Frontal cortex (tissue), 4 donors: Measurements from ENCODE around the gene OXSM. TPM values are rescaled to one million over a fixed set of nuclear protein-coding genes. Genes with fewer than 3 reads are reported as not detected.

Experiments used
- DNase-seq, 2 donors: peaks; one replicate each; pipeline ENCODE4 v3.0.0; 2012; ENCODE audit warnings: low spot score in 2 of 2
- FAIRE-seq: peaks from 2 replicates; lab custom pipeline; 2012; peaks lifted over from hg19 to GRCh38; lab: Jason Lieb, UNC
- total RNA-seq: library from RNA; depleted of rRNA; stranded (reverse); fragments of >200 nt; gene quantifications from one replicate; pipeline ENCODE4 v1.2.3, GENCODE V29; 2014
- donor health status: control.
- donor health status: control.
- donor health status: control.

OXSM gene
- total RNA-seq, 1 donor from 2014 or later, result 10.6 TPM

DNA sequence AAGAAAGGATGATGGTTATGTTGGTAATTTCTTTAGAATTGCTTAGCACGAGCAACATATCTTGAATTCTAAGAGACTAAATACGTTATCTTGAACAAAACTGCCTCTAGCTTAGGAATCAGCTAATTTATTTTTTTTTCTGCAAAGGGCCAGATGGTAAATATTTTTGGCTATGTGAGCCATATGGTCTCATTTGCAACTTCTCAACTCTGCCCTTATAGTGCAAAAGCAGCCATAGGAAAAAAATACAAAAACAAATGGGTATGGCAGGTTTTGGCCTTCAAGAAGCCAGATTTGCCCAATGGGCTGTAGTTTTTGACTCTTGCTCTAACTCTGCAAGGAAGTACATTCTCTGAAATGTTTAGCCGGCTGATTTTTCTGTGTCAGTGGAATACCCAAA lies 11.9 kb downstream of the OXSM start:
- FAIRE-seq (no peak), DNase-seq (no peak)

- no peak for FAIRE-seq
Observed at GRCh38 chr3:25803833-25804232, 13.9 kb downstream of the OXSM start.

GRCh38 chr3:25804676-25805075 lies 14.8 kb downstream of the OXSM start:
- FAIRE-seq (no peak), DNase-seq (no peak)

More at GRCh38 chr3:25803833-25804232, 13.9 kb downstream of the OXSM start:
- DNase-seq, result no peak

- FAIRE-seq, result no peak
Observed at GRCh38 chr3:25812644-25813043, 22.8 kb downstream of the OXSM start.

DNA sequence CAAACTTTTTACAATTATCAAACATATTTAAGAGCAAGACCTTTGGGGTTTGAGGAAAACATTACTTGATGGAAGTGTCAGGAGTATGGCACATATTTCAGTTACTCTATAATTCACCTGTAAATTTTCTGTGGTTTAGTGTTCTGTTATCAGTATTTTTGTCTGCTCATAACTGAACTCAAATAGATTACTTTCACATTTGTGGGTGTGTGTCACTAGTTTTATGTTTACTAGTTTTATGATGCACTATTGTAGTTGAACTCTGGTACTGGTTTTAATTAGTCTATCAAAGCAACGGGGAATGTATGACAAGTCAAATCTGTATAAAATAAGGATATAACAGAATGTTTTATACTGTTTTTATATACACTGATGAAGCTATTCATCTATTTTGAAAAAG lies 27.2 kb downstream of the OXSM start:
- DNase-seq (no peak), FAIRE-seq (no peak)

More at GRCh38 chr3:25812644-25813043, 22.8 kb downstream of the OXSM start:
- DNase-seq, result no peak

- no peak for FAIRE-seq
- DNase-seq, result no peak
Observed at GRCh38 chr3:25817638-25818037, 27.7 kb downstream of the OXSM start.

GRCh38 chr3:25818335-25818734 lies 28.4 kb downstream of the OXSM start:
- FAIRE-seq, result no peak
- no peak for DNase-seq

DNA sequence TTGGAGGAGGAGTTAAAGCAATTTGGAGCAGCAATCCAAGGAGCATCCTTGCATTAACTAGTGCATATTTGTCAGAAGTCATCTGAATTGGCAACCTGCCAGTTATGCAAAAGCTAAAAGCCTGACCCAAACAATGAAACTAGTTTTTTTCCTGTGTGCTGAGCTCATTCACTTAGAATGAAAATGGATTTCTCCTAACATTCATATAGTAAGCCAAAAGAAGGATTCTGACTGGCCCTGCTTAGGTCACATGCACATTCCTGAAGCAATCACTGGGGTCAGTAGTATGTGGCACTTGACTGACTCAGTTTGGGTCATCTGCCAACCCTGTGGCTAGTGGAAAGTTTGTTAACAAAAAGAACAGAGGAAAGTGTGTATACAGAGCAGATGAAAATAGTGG lies 30.5 kb downstream of the OXSM start:
- FAIRE-seq (no peak), DNase-seq (no peak)

GRCh38 chr3:25820816-25821486 lies 31.1 kb downstream of the OXSM start:
- DNase-seq, result no peak
- FAIRE-seq, result no peak

- FAIRE-seq (no peak), DNase-seq (no peak)
Observed at GRCh38 chr3:25821746-25822573, 32.1 kb downstream of the OXSM start.

DNA sequence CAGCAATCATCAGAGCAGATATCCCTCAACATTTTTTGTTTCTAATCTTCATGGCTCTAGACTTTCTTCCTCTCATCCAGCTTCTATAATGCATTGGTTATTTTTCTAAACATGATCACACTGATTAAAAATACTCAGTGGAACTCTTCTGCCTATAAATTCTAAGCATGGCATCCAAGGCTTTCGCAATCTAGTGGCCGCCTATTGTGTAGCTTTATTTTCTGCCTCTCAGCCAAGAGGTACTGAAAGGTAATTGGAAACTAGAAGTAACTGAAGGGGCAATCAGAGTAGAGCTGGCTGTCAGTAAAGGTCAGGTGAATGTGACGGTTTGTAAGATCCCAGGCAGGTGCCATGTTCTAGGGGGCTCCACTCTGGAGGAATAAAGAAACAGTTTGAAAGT lies 33.4 kb downstream of the OXSM start:
- no peak for DNase-seq
- no peak for FAIRE-seq

- no peak for FAIRE-seq
- no peak for DNase-seq
Observed at GRCh38 chr3:25826510-25826909, 36.6 kb downstream of the OXSM start.

DNA sequence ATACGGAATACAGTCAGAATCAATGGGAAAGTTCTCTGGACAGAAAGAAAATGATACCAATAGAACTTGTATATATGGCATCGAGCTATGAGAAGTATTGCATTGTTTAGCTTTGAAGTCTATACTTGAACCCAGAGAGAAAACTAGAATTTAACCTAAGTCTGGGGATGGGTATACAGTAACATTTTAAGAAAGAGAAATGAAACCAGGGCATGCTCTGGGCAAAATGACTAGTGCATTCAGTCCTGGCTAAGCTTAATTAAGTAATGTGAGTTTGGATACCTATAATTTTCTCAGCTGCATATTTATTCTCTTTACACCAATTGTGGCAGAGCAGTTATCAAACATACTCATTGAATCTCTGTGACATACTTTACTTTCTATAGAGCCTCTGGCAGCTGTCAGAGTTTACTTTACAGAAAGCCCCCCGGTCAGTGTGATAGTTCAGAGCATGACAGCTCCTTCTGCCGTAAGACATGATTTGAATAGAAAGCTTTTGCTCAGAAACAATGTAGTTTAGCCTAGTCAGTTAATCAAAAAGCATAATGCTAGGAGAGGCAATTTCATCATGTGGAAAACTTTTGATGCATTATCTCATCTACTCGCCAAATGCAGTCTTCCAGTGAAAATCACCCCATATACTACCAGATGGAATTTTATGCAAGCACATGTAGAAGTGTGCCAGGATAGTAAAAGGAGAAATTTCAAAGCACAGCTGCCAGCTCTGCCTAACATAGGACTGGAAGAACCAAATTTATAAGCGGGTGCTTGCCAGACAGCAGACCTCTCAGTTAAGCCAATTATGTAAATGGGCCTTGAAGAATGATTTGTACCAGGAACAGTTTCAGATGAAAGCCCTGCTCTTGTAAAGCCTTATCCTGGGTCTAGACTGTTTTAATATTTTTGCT lies 40.7 kb downstream of the OXSM start:
- DNase-seq, result no peak
- no peak for FAIRE-seq

DNA sequence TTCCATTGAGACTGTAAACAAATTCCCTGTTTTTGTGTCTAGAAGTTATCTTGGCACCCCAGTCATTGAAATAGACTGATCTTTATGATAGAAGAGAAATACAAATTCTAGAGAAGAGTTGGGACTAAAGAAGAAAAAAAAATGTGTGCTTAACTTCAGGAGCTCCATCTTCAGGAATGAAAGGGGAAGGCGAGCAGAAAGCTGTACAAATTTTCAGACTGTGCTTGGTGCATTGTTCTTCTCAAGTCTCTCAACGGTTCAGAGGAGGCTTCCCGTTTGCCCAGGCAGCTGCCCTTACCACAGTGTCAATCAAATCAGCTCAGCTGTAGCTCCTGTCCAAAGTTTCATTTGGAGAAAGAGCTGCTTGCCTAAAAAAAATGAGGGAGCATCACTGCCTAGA lies 41.7 kb downstream of the OXSM start:
- FAIRE-seq (no peak), DNase-seq (no peak)

DNA sequence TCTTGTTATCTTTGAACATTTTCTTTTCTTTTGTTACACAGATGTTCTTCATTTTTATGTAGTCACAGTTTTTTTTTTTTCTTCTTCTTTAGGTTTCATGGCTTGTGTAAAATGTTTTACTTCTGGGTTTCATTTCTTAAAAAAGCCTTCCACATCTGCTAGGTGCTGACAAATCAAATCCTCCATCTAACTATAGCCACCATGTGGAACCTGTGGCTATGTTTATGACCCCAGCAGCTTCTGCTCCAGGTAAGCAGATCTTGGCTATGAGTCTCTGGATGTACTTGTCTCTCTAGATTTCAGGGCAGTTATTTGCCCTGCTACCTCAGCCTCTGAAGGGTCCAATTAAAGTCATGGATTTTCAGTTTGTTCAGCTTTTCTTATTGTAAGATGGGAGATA lies 44.5 kb downstream of the OXSM start:
- no peak for FAIRE-seq
- no peak for DNase-seq

GRCh38 chr3:25836579-25836978 lies 46.7 kb downstream of the OXSM start:
- DNase-seq, result no peak
- FAIRE-seq, result no peak

DNA sequence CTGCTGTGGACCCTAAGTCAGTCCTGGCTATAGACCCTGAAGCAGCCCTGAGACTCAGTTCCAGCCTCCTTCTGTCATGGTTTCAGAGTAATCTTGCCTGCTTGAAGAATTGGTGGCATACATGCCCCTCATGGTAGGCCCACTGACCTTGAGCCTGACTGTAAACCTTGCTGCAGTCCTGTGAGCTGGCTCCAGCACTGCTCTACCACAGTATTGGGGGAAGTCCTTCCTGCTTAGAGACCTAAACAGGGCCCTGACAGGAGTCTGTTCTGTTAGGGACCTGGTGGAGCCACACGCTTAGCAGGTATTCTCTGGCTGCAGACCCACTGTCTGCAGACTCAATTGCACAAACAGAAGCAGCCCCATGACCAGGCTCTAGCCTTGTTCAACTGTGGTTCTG lies 47.1 kb downstream of the OXSM start:
- no peak for DNase-seq
- no peak for FAIRE-seq

DNA sequence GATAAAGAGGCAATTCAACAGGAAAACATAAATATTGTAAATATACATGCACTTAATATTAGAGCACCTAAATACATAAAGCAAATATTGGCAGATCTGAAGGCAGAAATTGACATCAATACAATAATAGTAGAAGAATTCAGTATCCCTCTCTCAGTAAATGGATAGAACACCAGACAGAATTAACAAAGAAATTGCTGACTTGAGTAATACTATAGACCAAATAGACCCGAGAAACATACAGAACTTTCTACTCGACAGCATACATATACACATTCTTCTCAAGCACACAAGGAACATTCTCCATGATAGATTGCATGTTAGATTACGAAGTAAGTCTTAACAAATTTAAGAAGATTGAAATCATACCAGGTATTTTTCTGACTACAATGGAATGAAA lies 50.2 kb downstream of the OXSM start:
- no peak for DNase-seq
- no peak for FAIRE-seq

DNA sequence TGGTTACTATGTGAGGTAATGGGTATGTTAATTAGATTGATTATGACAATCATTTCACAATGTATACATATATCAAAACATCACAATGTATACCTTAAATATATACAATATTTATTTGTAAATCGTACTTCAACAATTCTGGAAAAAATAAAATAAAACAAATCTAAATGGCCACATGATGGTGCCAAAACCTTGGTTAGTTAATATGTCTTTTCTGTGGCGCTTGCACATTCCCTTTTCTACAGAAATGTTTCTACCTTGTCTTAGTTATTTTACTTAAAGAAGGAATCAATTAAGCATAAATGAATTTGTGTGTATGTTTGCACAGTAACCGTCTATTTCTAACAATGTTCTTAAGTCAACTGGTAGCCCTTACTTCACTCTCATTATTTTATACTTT lies 53.4 kb downstream of the OXSM start:
- FAIRE-seq (peak; percentile 55), DNase-seq (no peak)
